LNCaP clone FGC (cell line): ENCODE data around the gene PLBD1.
A peak's percentile ranks its signal among the peaks of the same experiment; 100 is the strongest.

Experiments used
- DNase-seq: peaks from one replicate; pipeline ENCODE4 v3.0.0-alpha.2; 2011; ENCODE audit warnings: low read depth
- H3K4me3 ChIP-seq: 2 replicates; pipeline ENCODE4 v1.5.1; 2011; ENCODE audit warnings: mild to moderate bottlenecking, low read depth, low read length, control low read depth
- CTCF ChIP-seq: IDR thresholded peaks from 2 replicates; pipeline ENCODE4 v1.5.1; 2012; ENCODE audit warnings: mild to moderate bottlenecking; ENCODE audit not compliant: control insufficient read depth, insufficient read depth; ENCODE audit errors: extremely low read depth

The PLBD1 gene

GRCh38 chr12:14588571-14588970 lies 20.9 kb upstream of the PLBD1 start:
- H3K4me3 ChIP-seq: no peak overlapping the region
- DNase-seq: no peak
- TF ChIP-seq CTCF: no peak

DNA sequence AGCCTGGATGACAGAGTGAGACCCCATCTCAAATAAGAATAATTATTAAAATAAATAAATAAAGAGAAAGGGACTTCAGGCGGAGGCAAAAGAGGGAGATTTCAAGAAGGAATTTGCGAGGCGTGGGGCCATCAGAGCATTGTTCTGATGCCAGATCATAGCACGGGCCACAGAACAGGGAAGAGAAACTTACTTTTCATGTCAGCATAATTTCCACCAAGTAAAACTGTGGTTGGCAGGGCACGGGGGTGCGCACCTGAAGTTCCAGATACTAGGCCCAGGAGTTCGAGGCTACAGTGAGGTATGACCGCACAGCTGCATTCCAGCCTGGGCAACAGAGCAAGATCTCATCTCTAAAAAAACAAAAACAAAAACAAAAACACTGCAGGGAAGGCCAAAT lies 11.0 kb upstream of the PLBD1 start:
- no peak for TF ChIP-seq CTCF
- H3K4me3 ChIP-seq: no peak overlapping the region
- no peak for DNase-seq

DNA sequence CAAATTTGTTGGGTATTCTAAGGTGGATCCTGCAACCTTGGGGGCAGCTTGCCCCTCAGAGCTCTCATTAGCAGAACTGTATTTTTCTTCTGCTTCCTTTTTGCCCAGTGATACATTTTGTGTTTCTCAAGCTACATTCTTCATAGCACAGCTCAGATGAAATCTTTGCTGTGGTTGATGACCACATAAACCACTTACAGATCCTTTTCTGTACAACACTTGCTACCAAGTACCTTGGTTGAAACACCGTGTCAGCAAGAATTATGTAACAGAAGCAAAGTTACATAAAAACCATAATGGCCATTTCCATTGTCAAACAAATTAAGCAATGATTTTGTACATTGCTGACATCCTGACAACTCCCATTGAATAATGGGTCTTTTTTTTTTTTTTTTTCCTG lies 9.7 kb upstream of the PLBD1 start:
- no peak overlapping the region for H3K4me3 ChIP-seq
- DNase-seq: no peak
- TF ChIP-seq CTCF: no peak

GRCh38 chr12:14576896-14577295 lies 9.2 kb upstream of the PLBD1 start:
- H3K4me3 ChIP-seq: no peak overlapping the region
- TF ChIP-seq CTCF: no peak
- DNase-seq: no peak

DNA sequence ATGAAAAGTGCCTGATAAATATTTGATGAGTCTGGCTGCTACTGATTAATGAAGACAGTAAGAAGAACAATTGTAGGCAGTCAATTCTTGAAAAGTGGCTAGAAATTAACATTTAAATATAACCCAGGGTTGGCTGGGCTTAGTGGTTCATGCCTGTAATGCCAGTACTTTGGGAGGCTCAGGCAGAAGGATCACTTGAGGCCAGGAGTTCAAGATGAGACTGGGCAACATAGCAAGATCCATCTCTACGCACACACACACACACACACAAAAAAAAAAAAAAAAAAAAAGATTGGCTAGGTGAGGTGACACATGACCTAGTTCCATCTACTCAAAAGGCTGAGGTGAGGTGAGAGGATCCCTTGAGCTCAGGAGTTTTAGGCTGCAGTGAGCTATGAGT lies 7.9 kb upstream of the PLBD1 start:
- TF ChIP-seq CTCF: no peak
- no peak for DNase-seq
- no peak overlapping the region for H3K4me3 ChIP-seq

DNA sequence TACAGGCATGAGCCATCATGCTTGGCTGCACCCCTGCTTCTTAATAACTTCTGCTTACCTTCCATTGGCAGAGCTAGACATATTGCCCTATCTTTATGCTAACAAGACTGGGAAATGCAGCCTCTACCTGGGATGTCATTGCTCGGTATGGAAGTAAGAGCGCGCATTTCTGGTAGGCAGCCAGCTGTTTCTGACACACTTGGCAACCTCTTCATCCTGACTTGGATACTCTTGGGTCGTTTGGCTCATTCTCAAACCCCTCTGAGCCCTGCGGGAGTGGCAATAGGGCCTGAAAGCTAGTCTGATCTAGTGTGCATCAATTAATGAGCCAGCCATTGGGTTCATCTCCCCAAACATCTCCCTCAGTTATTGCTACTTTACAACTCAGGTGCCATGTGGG lies 5.4 kb upstream of the PLBD1 start:
- no peak for TF ChIP-seq CTCF
- no peak for DNase-seq
- no peak overlapping the region for H3K4me3 ChIP-seq

GRCh38 chr12:14572401-14572800 lies 4.7 kb upstream of the PLBD1 start:
- no peak for DNase-seq

More at GRCh38 chr12:14572401-14572800, 4.7 kb upstream of the PLBD1 start:
- no peak overlapping the region for H3K4me3 ChIP-seq
- peak; percentile 15; the same call in 1 of the 2 replicates for TF ChIP-seq CTCF
